Activated B cell treated with CpG ODN at 0.5 μM for 24 hours (primary cell): ENCODE data around the gene KCTD12. TPM values are rescaled to one million over a fixed set of nuclear protein-coding genes. Genes with fewer than 3 reads are reported as not detected.

Source experiments
- ATAC-seq: fragments of 200-7000 bp; cut with Tn5 transposase; one replicate; pipeline ENCODE4 v1.10.0; 2021; ENCODE audit warnings: low read depth, mild to moderate bottlenecking, moderate library complexity
- CTCF ChIA-PET: fragments of 350-600 bp; sonication (Branson Sonifier 250); formaldehyde crosslinking; loops from one replicate; lab custom pipeline; 2021; ENCODE audit warnings: antibody characterized with exemption; lab: Charles Lee
- POLR2A ChIA-PET: fragments of 350-600 bp; sonication (Branson Sonifier 250); formaldehyde crosslinking; loops from one replicate; lab custom pipeline; 2021; ENCODE audit warnings: antibody characterized with exemption; lab: Charles Lee
- DNase-seq: peaks from one replicate; pipeline ENCODE4 v3.0.0; 2022
- H3K27ac Mint-ChIP-seq: one replicate; pipeline ENCODE4 v1.8.0; 2020; ENCODE audit warnings: mixed read lengths
- H3K27me3 Mint-ChIP-seq: one replicate; pipeline ENCODE4 v1.8.0; 2021; ENCODE audit warnings: mixed read lengths
- H3K36me3 Mint-ChIP-seq: one replicate; pipeline ENCODE4 v1.8.0; 2021; ENCODE audit warnings: low read depth, mixed read lengths
- H3K4me1 Mint-ChIP-seq: one replicate; pipeline ENCODE4 v1.8.0; 2021; ENCODE audit warnings: mixed read lengths
- H3K4me3 Mint-ChIP-seq: one replicate; pipeline ENCODE4 v1.8.0; 2020; ENCODE audit warnings: mild to moderate bottlenecking, mixed read lengths
- H3K9me3 Mint-ChIP-seq: one replicate; pipeline ENCODE4 v1.8.0; 2020; ENCODE audit warnings: mixed read lengths
- CTCF ChIP-seq: fragments of 200-600 bp; IDR thresholded peaks from one replicate; pipeline ENCODE4 v1.8.0; 2022; ENCODE audit warnings: antibody characterized with exemption, mild to moderate bottlenecking
- intact Hi-C: fragments of 100-400 bp; cut with micrococcal nuclease; formaldehyde crosslinking; loops from one replicate; pipeline ENCODE4 v1.15.1; 2024
- total RNA-seq: library from RNA; stranded (reverse); gene quantifications from 2 replicates; pipeline ENCODE4 v1.2.3, GENCODE V29; 2022

Gene KCTD12
- total RNA-seq, 1 donor from 2014 or later, result 5.5 TPM

GRCh38 chr13:76872675-76873074, 13.5 kb downstream of the KCTD12 start:
- H3K4me3 Mint-ChIP-seq, result no peak overlapping the region
- H3K36me3 Mint-ChIP-seq, result no peaks in the 10 kb centered on the region
- DNase-seq (no peak), ATAC-seq (no peak)
- peaks cover 9% of the 10 kb centered on the region for H3K4me1 Mint-ChIP-seq
- H3K27ac Mint-ChIP-seq, result no peak overlapping the region
- CTCF ChIA-PET, result no interaction called here
- intact Hi-C loops, result no loop called here
- POLR2A ChIA-PET, result no interaction called here
- H3K9me3 Mint-ChIP-seq, result no peaks in the 10 kb centered on the region
- TF ChIP-seq CTCF, result no peak
- peaks cover 8% of the 10 kb centered on the region for H3K27me3 Mint-ChIP-seq

GRCh38 chr13:76871432-76871831, 14.8 kb downstream of the KCTD12 start:
- ChIA-PET POLR2A (no interaction called here), CTCF (no interaction called here)
- H3K36me3 Mint-ChIP-seq, result no peaks in the 10 kb centered on the region
- peaks cover 11% of the 10 kb centered on the region for H3K27me3 Mint-ChIP-seq
- TF ChIP-seq CTCF, result no peak
- H3K4me3 Mint-ChIP-seq, result no peak overlapping the region
- H3K9me3 Mint-ChIP-seq, result no peaks in the 10 kb centered on the region
- intact Hi-C loops, result no loop called here
- peaks cover 9% of the 10 kb centered on the region for H3K4me1 Mint-ChIP-seq
- ATAC-seq (no peak), DNase-seq (no peak)
- H3K27ac Mint-ChIP-seq, result no peak overlapping the region

- H3K27ac Mint-ChIP-seq, result no peak overlapping the region
- POLR2A ChIA-PET, result no interaction called here
- CTCF ChIA-PET, result no interaction called here
These were observed 17.8 kb downstream of the KCTD12 start for GRCh38 chr13:76868371-76868770.

GRCh38 chr13:76865996-76866503, 20.2 kb downstream of the KCTD12 start:
- CTCF ChIA-PET, result no interaction called here
- ATAC-seq (no peak), DNase-seq (no peak)
- POLR2A ChIA-PET, result no interaction called here
- no peaks in the 10 kb centered on the region for H3K9me3 Mint-ChIP-seq
- peaks cover 27% of the 10 kb centered on the region for H3K27me3 Mint-ChIP-seq
- intact Hi-C loops, result no loop called here
- H3K27ac Mint-ChIP-seq, result no peak overlapping the region
- no peak overlapping the region for H3K4me3 Mint-ChIP-seq
- TF ChIP-seq CTCF, result no peak
- no peaks in the 10 kb centered on the region for H3K36me3 Mint-ChIP-seq
- H3K4me1 Mint-ChIP-seq, result no peaks in the 10 kb centered on the region

More at GRCh38 chr13:76868371-76868770, 17.8 kb downstream of the KCTD12 start:
- no peak overlapping the region for H3K4me3 Mint-ChIP-seq
- H3K27me3 Mint-ChIP-seq, result peaks cover 25% of the 10 kb centered on the region
- intact Hi-C loops, result no loop called here
- ATAC-seq (no peak), DNase-seq (no peak)
- TF ChIP-seq CTCF, result no peak
- no peaks in the 10 kb centered on the region for H3K36me3 Mint-ChIP-seq
- H3K4me1 Mint-ChIP-seq, result no peaks in the 10 kb centered on the region
- no peaks in the 10 kb centered on the region for H3K9me3 Mint-ChIP-seq

GRCh38 chr13:76865109-76865508, 21.1 kb downstream of the KCTD12 start:
- ATAC-seq (no peak), DNase-seq (no peak)
- ChIA-PET CTCF (no interaction called here), POLR2A (no interaction called here)
- H3K27me3 Mint-ChIP-seq, result peaks cover 30% of the 10 kb centered on the region
- no peak overlapping the region for H3K27ac Mint-ChIP-seq
- H3K4me3 Mint-ChIP-seq, result no peak overlapping the region
- H3K9me3 Mint-ChIP-seq, result no peaks in the 10 kb centered on the region
- H3K4me1 Mint-ChIP-seq, result no peaks in the 10 kb centered on the region
- no peaks in the 10 kb centered on the region for H3K36me3 Mint-ChIP-seq
- TF ChIP-seq CTCF, result no peak
- intact Hi-C loops, result no loop called here
